SK-N-SH treated with all-trans-retinoic acid at 6 μM for 48 hours (cell line): ENCODE data around the gene SNTN.

Experiments
- ATAC-seq: fragments of 200-7000 bp; cut with Tn5 transposase; 3 replicates; pipeline ENCODE4 v1.9.1; 2020; ENCODE audit warnings: mild to moderate bottlenecking, moderate library complexity
- BACH2 ChIP-seq: fragments of 250-450 bp; sonication (Bioruptor Pico); IDR thresholded peaks from 2 replicates; pipeline ENCODE4 v1.9.0; 2021; ENCODE audit warnings: mild to moderate bottlenecking, borderline replicate concordance
- CSRNP3 ChIP-seq: fragments of 250-450 bp; sonication (Bioruptor Pico); IDR thresholded peaks from 2 replicates; pipeline ENCODE4 v1.5.1; 2021; ENCODE audit warnings: mild to moderate bottlenecking, moderate library complexity
- ESRRG ChIP-seq: fragments of 250-450 bp; sonication (Bioruptor Pico); IDR thresholded peaks from 2 replicates; pipeline ENCODE4 v1.6.1; 2021; ENCODE audit warnings: mild to moderate bottlenecking
- GLIS3 ChIP-seq: fragments of 250-450 bp; sonication (Bioruptor Pico); IDR thresholded peaks from 2 replicates; pipeline ENCODE4 v1.5.0; 2020; ENCODE audit warnings: mild to moderate bottlenecking, moderate library complexity
- ISL1 ChIP-seq: fragments of 250-450 bp; sonication (Bioruptor Pico); IDR thresholded peaks from 2 replicates; pipeline ENCODE4 v2.1.2; 2022; ENCODE audit warnings: mild to moderate bottlenecking, moderate library complexity
- OSR1 ChIP-seq: fragments of 250-450 bp; sonication (Bioruptor Pico); IDR thresholded peaks from 2 replicates; pipeline ENCODE4 v1.8.0; 2022; ENCODE audit warnings: moderate library complexity, mild to moderate bottlenecking, inconsistent platforms
- RARB ChIP-seq: fragments of 250-450 bp; sonication (Bioruptor Pico); IDR thresholded peaks from 2 replicates; pipeline ENCODE4 v1.8.0; 2021; ENCODE audit warnings: mild to moderate bottlenecking, moderate library complexity
- TOX ChIP-seq: fragments of 250-450 bp; sonication (Bioruptor Pico); IDR thresholded peaks from 2 replicates; pipeline ENCODE4 v1.8.0; 2021; ENCODE audit warnings: mild to moderate bottlenecking, moderate library complexity, borderline replicate concordance
- ZC3H10 ChIP-seq: fragments of 250-450 bp; sonication (Bioruptor Pico); IDR thresholded peaks from 2 replicates; pipeline ENCODE4 v1.5.1; 2021; ENCODE audit warnings: mild to moderate bottlenecking, moderate library complexity
- ZFP3 ChIP-seq: fragments of 250-450 bp; sonication (Bioruptor Pico); IDR thresholded peaks from 2 replicates; pipeline ENCODE4 v1.5.0; 2020; ENCODE audit warnings: mild to moderate bottlenecking, moderate library complexity
- ZFP30 ChIP-seq: fragments of 450-650 bp; formaldehyde crosslinking; IDR thresholded peaks from 2 replicates; pipeline ENCODE4 v1.5.0; 2022; ENCODE audit warnings: mild to moderate bottlenecking, moderate library complexity
- ZNF565 ChIP-seq: fragments of 450-650 bp; formaldehyde crosslinking; conservative IDR thresholded peaks from 2 replicates; pipeline ENCODE4 v1.5.0; 2020; ENCODE audit warnings: low read depth, mild to moderate bottlenecking, moderate library complexity
- ZNF70 ChIP-seq: fragments of 450-650 bp; formaldehyde crosslinking; IDR thresholded peaks from 2 replicates; pipeline ENCODE4 v1.5.0; 2020; ENCODE audit warnings: mild to moderate bottlenecking, moderate library complexity
- ZNF8 ChIP-seq: fragments of 450-650 bp; formaldehyde crosslinking; IDR thresholded peaks from 2 replicates; pipeline ENCODE4 v1.5.0; 2020; ENCODE audit warnings: mild to moderate bottlenecking, moderate library complexity
- TF ChIP-seq, protein P1 (sequence below): fragments of 250-450 bp; sonication (Bioruptor Pico); IDR thresholded peaks from 2 replicates; pipeline ENCODE4 v1.5.1; 2020; ENCODE audit warnings: low read depth, mild to moderate bottlenecking, moderate library complexity
- TF ChIP-seq, protein P2 (sequence below): fragments of 250-450 bp; sonication (Bioruptor Pico); IDR thresholded peaks from 2 replicates; pipeline ENCODE4 v1.8.0; 2020; ENCODE audit warnings: mild to moderate bottlenecking, moderate library complexity, borderline replicate concordance
- TF ChIP-seq, protein P3 (sequence below): fragments of 250-450 bp; sonication (Bioruptor Pico); IDR thresholded peaks from 2 replicates; pipeline ENCODE4 v1.8.0; 2021; ENCODE audit warnings: low read depth, mild to moderate bottlenecking, moderate library complexity, borderline replicate concordance
- TF ChIP-seq, protein P4 (sequence below): fragments of 250-450 bp; sonication (Bioruptor Pico); IDR thresholded peaks from 2 replicates; pipeline ENCODE4 v1.5.0; 2020; ENCODE audit warnings: mild to moderate bottlenecking, moderate library complexity

SNTN gene

DNA sequence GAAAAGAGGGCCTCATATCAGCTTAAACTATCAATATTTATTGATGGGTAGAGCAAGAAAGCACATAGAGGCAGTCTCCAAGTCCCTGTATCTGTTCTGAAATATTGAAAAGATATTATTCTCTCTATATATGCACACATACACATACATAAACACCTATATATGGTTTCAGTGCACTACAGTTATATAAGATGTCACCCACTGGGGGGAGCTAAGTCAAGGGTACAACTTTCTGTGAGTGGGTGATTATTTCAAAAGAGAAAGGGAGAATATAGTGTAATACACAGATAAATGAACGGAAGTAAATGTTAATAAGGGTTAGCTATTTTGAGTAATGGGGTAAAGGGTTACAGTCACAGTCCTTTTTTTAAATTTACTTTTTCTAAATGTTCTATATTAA is 8.8 kb downstream of the SNTN start (continued):
- TF ChIP-seq, protein P1, sequence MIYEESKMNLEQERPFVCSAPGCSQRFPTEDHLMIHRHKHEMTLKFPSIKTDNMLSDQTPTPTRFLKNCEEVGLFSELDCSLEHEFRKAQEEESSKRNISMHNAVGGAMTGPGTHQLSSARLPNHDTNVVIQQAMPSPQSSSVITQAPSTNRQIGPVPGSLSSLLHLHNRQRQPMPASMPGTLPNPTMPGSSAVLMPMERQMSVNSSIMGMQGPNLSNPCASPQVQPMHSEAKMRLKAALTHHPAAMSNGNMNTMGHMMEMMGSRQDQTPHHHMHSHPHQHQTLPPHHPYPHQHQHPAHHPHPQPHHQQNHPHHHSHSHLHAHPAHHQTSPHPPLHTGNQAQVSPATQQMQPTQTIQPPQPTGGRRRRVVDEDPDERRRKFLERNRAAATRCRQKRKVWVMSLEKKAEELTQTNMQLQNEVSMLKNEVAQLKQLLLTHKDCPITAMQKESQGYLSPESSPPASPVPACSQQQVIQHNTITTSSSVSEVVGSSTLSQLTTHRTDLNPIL (CRISPR knock-in tag): no peak
- TF ChIP-seq ZFP30 (CRISPR knock-in tag): no peak
- no peak for TF ChIP-seq ZC3H10 (CRISPR knock-in tag)
- no peak for TF ChIP-seq GLIS3
- TF ChIP-seq ESRRG: no peak
- TF ChIP-seq ZNF565 (CRISPR knock-in tag): no peak
- no peak for TF ChIP-seq RARB (CRISPR knock-in tag)
- TF ChIP-seq ISL1 (CRISPR knock-in tag): no peak

- no peak for ATAC-seq
- TF ChIP-seq ISL1 (CRISPR knock-in tag) (no peak), ZFP3 (CRISPR knock-in tag) (no peak)
- TF ChIP-seq, protein P2, sequence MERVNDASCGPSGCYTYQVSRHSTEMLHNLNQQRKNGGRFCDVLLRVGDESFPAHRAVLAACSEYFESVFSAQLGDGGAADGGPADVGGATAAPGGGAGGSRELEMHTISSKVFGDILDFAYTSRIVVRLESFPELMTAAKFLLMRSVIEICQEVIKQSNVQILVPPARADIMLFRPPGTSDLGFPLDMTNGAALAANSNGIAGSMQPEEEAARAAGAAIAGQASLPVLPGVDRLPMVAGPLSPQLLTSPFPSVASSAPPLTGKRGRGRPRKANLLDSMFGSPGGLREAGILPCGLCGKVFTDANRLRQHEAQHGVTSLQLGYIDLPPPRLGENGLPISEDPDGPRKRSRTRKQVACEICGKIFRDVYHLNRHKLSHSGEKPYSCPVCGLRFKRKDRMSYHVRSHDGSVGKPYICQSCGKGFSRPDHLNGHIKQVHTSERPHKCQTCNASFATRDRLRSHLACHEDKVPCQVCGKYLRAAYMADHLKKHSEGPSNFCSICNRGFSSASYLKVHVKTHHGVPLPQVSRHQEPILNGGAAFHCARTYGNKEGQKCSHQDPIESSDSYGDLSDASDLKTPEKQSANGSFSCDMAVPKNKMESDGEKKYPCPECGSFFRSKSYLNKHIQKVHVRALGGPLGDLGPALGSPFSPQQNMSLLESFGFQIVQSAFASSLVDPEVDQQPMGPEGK (CRISPR knock-in tag): no peak
Observed at GRCh38 chr3:63662011-63662410, 9.5 kb downstream of the SNTN start.

- TF ChIP-seq BACH2 (CRISPR knock-in tag) (no peak), ZFP3 (CRISPR knock-in tag) (no peak)
- peak; percentile 56; the same call in 2 of the 3 replicates for ATAC-seq
Observed at GRCh38 chr3:63662500-63662899, 10.0 kb downstream of the SNTN start.

GRCh38 chr3:63670544-63670943 is 18.1 kb downstream of the SNTN start:
- ATAC-seq: no peak
- TF ChIP-seq, protein P1 (CRISPR knock-in tag): no peak
- no peak for TF ChIP-seq ZNF565 (CRISPR knock-in tag)
- no peak for TF ChIP-seq CSRNP3 (CRISPR knock-in tag)
- TF ChIP-seq TOX (CRISPR knock-in tag): no peak
- no peak for TF ChIP-seq ZC3H10 (CRISPR knock-in tag)
- TF ChIP-seq, protein P3, sequence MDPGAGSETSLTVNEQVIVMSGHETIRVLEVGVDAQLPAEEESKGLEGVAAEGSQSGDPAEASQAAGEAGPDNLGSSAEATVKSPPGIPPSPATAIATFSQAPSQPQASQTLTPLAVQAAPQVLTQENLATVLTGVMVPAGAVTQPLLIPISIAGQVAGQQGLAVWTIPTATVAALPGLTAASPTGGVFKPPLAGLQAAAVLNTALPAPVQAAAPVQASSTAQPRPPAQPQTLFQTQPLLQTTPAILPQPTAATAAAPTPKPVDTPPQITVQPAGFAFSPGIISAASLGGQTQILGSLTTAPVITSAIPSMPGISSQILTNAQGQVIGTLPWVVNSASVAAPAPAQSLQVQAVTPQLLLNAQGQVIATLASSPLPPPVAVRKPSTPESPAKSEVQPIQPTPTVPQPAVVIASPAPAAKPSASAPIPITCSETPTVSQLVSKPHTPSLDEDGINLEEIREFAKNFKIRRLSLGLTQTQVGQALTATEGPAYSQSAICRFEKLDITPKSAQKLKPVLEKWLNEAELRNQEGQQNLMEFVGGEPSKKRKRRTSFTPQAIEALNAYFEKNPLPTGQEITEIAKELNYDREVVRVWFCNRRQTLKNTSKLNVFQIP (CRISPR knock-in tag): no peak
- TF ChIP-seq ESRRG: no peak
- TF ChIP-seq, protein P4, sequence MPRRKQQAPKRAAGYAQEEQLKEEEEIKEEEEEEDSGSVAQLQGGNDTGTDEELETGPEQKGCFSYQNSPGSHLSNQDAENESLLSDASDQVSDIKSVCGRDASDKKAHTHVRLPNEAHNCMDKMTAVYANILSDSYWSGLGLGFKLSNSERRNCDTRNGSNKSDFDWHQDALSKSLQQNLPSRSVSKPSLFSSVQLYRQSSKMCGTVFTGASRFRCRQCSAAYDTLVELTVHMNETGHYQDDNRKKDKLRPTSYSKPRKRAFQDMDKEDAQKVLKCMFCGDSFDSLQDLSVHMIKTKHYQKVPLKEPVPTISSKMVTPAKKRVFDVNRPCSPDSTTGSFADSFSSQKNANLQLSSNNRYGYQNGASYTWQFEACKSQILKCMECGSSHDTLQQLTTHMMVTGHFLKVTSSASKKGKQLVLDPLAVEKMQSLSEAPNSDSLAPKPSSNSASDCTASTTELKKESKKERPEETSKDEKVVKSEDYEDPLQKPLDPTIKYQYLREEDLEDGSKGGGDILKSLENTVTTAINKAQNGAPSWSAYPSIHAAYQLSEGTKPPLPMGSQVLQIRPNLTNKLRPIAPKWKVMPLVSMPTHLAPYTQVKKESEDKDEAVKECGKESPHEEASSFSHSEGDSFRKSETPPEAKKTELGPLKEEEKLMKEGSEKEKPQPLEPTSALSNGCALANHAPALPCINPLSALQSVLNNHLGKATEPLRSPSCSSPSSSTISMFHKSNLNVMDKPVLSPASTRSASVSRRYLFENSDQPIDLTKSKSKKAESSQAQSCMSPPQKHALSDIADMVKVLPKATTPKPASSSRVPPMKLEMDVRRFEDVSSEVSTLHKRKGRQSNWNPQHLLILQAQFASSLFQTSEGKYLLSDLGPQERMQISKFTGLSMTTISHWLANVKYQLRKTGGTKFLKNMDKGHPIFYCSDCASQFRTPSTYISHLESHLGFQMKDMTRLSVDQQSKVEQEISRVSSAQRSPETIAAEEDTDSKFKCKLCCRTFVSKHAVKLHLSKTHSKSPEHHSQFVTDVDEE: no peak
- TF ChIP-seq OSR1 (CRISPR knock-in tag): no peak
- TF ChIP-seq ZNF70 (CRISPR knock-in tag): no peak
- TF ChIP-seq ZNF8 (CRISPR knock-in tag): no peak
